Measurements from ENCODE around the gene ADAM19. TPM values are rescaled to one million over a fixed set of nuclear protein-coding genes. Genes with fewer than 3 reads are reported as not detected.

Gene ADAM19
- total RNA-seq, 1 experiment from 2014 or later = 50.0 TPM

- no peaks in the 10 kb centered on the region for H3K27me3 ChIP-seq
- H3K9me3 ChIP-seq (replicated peaks) = no peaks in the 10 kb centered on the region
- no peak overlapping the region for H3K27ac ChIP-seq
- H3K4me1 ChIP-seq = peaks cover 33% of the 10 kb centered on the region
- no peak overlapping the region for H3K4me3 ChIP-seq
- H3K36me3 ChIP-seq = peaks cover 48% of the 10 kb centered on the region
- DNase-seq = peak in 1 of 2 experiments; percentile 22
These were observed 13.4 kb downstream of the ADAM19 start for GRCh38 chr5:157562111-157562581.

- H3K4me1 ChIP-seq = peaks cover 35% of the 10 kb centered on the region
- DNase-seq = no peak
- H3K27ac ChIP-seq = no peak overlapping the region
- no peaks in the 10 kb centered on the region for H3K27me3 ChIP-seq
- peaks cover 47% of the 10 kb centered on the region for H3K36me3 ChIP-seq
- no peak overlapping the region for H3K4me3 ChIP-seq
- H3K9me3 ChIP-seq (replicated peaks) = no peaks in the 10 kb centered on the region
These were observed 14.5 kb downstream of the ADAM19 start for GRCh38 chr5:157561110-157561509.

- Histone ChIP-seq H3K4me1 (peaks cover 35% of the 10 kb centered on the region), H3K4me3 (no peak overlapping the region), H3K27me3 (no peaks in the 10 kb centered on the region), H3K36me3 (peaks cover 44% of the 10 kb centered on the region), H3K9me3 (replicated peaks) (no peaks in the 10 kb centered on the region), H3K27ac (no peak overlapping the region)
- no peak for DNase-seq
These were observed 16.3 kb downstream of the ADAM19 start for GRCh38 chr5:157559301-157559700.

- H3K4me1 ChIP-seq = peaks cover 35% of the 10 kb centered on the region
These were observed 16.9 kb downstream of the ADAM19 start for GRCh38 chr5:157558681-157559080.

GRCh38 chr5:157558041-157558595, 17.5 kb downstream of the ADAM19 start:
- Histone ChIP-seq H3K27me3 (no peaks in the 10 kb centered on the region), H3K4me3 (no peak overlapping the region), H3K36me3 (peaks cover 49% of the 10 kb centered on the region), H3K27ac (peak overlapping the region; percentile 41), H3K9me3 (replicated peaks) (no peaks in the 10 kb centered on the region), H3K4me1 (peaks cover 35% of the 10 kb centered on the region)
- DNase-seq = peak; percentile 68 to 71

More at GRCh38 chr5:157558681-157559080, 16.9 kb downstream of the ADAM19 start:
- H3K27me3 ChIP-seq = no peaks in the 10 kb centered on the region
- peak overlapping the region; percentile 41 for H3K27ac ChIP-seq
- H3K36me3 ChIP-seq = peaks cover 50% of the 10 kb centered on the region
- no peaks in the 10 kb centered on the region for H3K9me3 ChIP-seq (replicated peaks)
- DNase-seq = no peak
- no peak overlapping the region for H3K4me3 ChIP-seq

GRCh38 chr5:157556615-157557418, 18.8 kb downstream of the ADAM19 start:
- no peak overlapping the region for H3K4me3 ChIP-seq
- H3K27ac ChIP-seq = peak overlapping the region; percentile 41
- H3K36me3 ChIP-seq = peaks cover 49% of the 10 kb centered on the region
- H3K9me3 ChIP-seq (replicated peaks) = no peaks in the 10 kb centered on the region
- no peaks in the 10 kb centered on the region for H3K27me3 ChIP-seq
- H3K4me1 ChIP-seq = peaks cover 28% of the 10 kb centered on the region
- no peak for DNase-seq

DNA sequence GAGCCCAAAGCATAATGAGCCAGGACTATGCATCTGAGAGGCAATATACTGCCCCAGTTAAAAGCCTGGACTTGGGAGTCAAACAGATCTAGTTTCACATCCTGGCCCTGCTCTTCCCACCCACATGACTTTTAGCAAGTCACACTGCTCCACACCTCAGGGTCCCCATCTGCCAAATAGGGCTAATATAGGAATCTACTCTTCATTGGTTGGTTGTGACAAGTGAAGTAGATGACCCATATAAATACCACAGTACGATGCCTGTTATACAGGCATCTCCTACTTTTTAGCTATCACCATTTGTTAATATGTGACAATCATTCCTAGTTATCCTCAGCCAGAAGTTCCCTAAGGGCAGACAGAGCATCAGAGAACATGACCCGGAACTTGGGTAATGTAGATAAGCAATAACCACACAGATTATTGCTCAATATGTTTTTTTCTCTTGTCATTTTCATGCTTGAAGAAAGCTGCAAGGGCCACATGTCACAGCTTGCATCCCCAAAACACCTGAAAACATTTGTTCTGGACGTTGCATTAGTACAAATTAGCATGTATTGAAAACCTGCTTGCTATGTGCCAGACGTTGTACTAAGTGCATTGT, 20.4 kb downstream of the ADAM19 start:
- Histone ChIP-seq H3K4me1 (peaks cover 28% of the 10 kb centered on the region), H3K9me3 (replicated peaks) (no peaks in the 10 kb centered on the region), H3K27ac (no peak overlapping the region), H3K4me3 (no peak overlapping the region), H3K36me3 (peaks cover 44% of the 10 kb centered on the region), H3K27me3 (no peaks in the 10 kb centered on the region)
- no peak for DNase-seq

- no peaks in the 10 kb centered on the region for H3K27me3 ChIP-seq
These were observed 21.2 kb downstream of the ADAM19 start for GRCh38 chr5:157554179-157555036.

DNA sequence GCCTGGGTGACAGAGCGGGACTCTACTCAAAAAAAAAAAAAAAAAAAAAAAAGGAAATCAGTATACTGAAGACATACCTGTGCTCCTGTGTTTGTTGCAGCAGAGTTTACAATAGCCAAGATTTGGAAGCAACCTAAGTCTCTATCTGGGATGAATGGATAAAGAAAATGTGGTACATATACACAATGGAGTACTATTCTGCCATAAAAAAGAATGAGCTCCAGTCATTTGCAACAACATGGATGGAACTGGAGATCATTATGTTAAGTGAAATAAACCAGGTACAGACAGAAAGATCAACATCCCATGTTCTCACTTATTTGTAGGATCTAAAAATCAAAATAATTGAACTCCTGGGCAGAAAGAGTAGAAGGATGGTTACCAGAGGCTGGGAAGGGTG, 22.9 kb downstream of the ADAM19 start:
- Histone ChIP-seq H3K9me3 (replicated peaks) (no peaks in the 10 kb centered on the region; the same call in 1 of the 2 replicates), H3K27ac (no peak overlapping the region), H3K4me1 (peaks cover 7% of the 10 kb centered on the region), H3K4me3 (no peak overlapping the region), H3K36me3 (peaks cover 52% of the 10 kb centered on the region), H3K27me3 (no peaks in the 10 kb centered on the region)
- DNase-seq = no peak

More at GRCh38 chr5:157554179-157555036, 21.2 kb downstream of the ADAM19 start:
- Histone ChIP-seq H3K36me3 (peaks cover 49% of the 10 kb centered on the region), H3K9me3 (replicated peaks) (no peaks in the 10 kb centered on the region; the same call in 1 of the 2 replicates), H3K4me1 (peaks cover 24% of the 10 kb centered on the region), H3K4me3 (no peak overlapping the region), H3K27ac (no peak overlapping the region)
- no peak for DNase-seq

GRCh38 chr5:157550663-157551062, 24.9 kb downstream of the ADAM19 start:
- H3K36me3 ChIP-seq = peaks cover 47% of the 10 kb centered on the region
- H3K27me3 ChIP-seq = no peaks in the 10 kb centered on the region
- H3K9me3 ChIP-seq (replicated peaks) = no peaks in the 10 kb centered on the region; the same call in 1 of the 2 replicates
- DNase-seq = no peak
- no peaks in the 10 kb centered on the region for H3K4me1 ChIP-seq
- H3K27ac ChIP-seq = no peak overlapping the region
- no peak overlapping the region for H3K4me3 ChIP-seq

DNA sequence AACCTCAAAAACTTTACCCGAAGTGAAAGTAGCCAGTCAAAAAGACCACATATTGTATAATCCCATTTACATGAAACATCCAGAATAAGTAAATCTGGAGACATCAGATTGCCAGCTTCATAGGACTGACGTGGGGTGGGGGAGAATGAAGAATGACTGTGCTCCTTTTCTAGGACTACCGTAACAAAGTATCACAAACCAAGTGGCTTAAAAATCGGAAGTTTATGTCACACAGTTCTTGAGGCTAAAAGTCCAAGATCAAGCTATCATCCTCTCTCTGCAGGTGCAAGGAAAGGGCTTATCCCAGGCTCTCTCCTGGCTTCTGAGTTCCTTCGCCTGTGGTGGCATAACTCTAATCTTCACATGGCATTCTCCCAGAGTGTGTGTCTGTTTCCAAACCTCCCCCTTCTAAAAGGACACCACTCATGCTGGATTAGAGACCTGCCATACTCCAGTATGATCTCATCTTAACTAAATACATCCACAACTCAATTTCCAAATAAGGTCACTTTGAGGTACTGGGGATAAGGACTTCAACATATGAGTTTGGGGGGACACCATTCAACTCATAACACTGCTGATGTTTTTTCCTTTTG, 25.5 kb downstream of the ADAM19 start:
- H3K27ac ChIP-seq = no peak overlapping the region
- no peak for DNase-seq
- H3K9me3 ChIP-seq (replicated peaks) = no peaks in the 10 kb centered on the region; the same call in 1 of the 2 replicates
- peaks cover 46% of the 10 kb centered on the region for H3K36me3 ChIP-seq
- no peak overlapping the region for H3K4me3 ChIP-seq
- H3K27me3 ChIP-seq = no peaks in the 10 kb centered on the region
- H3K4me1 ChIP-seq = no peaks in the 10 kb centered on the region

DNA sequence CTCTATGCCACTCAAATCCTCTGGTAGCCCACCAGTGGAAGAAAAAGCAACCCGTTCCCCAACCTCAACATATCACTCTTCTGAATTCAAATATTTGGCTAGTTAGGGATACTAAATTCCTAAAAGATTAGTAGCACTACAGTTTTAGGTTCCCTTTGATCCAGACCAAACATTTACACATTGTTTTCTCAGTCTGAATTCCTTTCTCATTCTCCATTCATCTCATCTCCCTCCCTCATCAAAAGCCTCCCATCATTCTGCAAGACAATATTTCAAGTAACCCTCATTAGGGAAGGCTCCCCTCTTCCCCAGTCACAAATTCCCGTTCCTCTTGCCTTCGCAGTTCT, 26.3 kb downstream of the ADAM19 start:
- Histone ChIP-seq H3K27ac (no peak overlapping the region), H3K36me3 (peaks cover 46% of the 10 kb centered on the region), H3K4me3 (no peak overlapping the region), H3K27me3 (no peaks in the 10 kb centered on the region), H3K4me1 (no peaks in the 10 kb centered on the region), H3K9me3 (replicated peaks) (no peaks in the 10 kb centered on the region; the same call in 1 of the 2 replicates)
- DNase-seq = no peak

GRCh38 chr5:157548513-157549282, 26.9 kb downstream of the ADAM19 start:
- Histone ChIP-seq H3K27ac (no peak overlapping the region), H3K36me3 (peaks cover 41% of the 10 kb centered on the region), H3K9me3 (replicated peaks) (no peaks in the 10 kb centered on the region; the same call in 1 of the 2 replicates), H3K4me1 (no peaks in the 10 kb centered on the region), H3K27me3 (no peaks in the 10 kb centered on the region), H3K4me3 (no peak overlapping the region)
- no peak for DNase-seq

Measured in SJCRH30 (cell line).